ENCODE data around the gene CUBN. TPM values are rescaled to one million over a fixed set of nuclear protein-coding genes. Genes with fewer than 3 reads are reported as not detected.

Gene CUBN
- polyA plus RNA-seq, 1 donor, result 73.9 TPM

GRCh38 chr10:17075533-17076359, 53.9 kb downstream of the CUBN start:
- H3K27me3 ChIP-seq (ENCODE audit: control insufficient read depth, insufficient read depth, low read length), result no peaks in the 10 kb centered on the region
- H3K36me3 ChIP-seq (ENCODE audit: control insufficient read depth, insufficient read depth, low read length), result peaks cover 13% of the 10 kb centered on the region
- H3K27ac ChIP-seq (ENCODE audit: low read length), result no peak overlapping the region
- DNase-seq, result no peak
- no peaks in the 10 kb centered on the region for H3K4me1 ChIP-seq (ENCODE audit: control insufficient read depth, insufficient read depth, low read length)
- no peak overlapping the region for H3K4me3 ChIP-seq (ENCODE audit: low read length)
- no peaks in the 10 kb centered on the region for H3K9me3 ChIP-seq (ENCODE audit: control insufficient read depth, low read depth, low read length)
- WGBS (ENCODE audit: insufficient coverage, low lambda C conversion rate), result no CpG with 5 or more reads among the region's 2 CpGs

DNA sequence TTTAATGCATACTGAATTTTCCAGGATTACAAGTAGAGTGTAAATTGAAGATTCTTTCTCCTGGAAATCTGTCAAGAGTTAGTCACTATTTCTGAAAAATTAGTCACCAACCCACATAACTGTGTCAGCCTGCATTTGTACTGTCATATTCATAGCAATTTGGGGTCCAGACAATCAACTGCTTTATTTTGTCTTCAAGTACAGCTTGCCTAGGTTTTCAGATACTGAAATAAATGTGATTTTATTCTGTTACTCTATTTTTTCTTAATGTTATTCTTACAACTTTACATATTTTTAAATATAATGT, 55.1 kb downstream of the CUBN start:
- no peak for DNase-seq
- peaks cover 12% of the 10 kb centered on the region for H3K36me3 ChIP-seq (ENCODE audit: control insufficient read depth, insufficient read depth, low read length)
- no peaks in the 10 kb centered on the region for H3K4me1 ChIP-seq (ENCODE audit: control insufficient read depth, insufficient read depth, low read length)
- no peak overlapping the region for H3K4me3 ChIP-seq (ENCODE audit: low read length)
- H3K9me3 ChIP-seq (ENCODE audit: control insufficient read depth, low read depth, low read length), result no peaks in the 10 kb centered on the region
- no peak overlapping the region for H3K27ac ChIP-seq (ENCODE audit: low read length)
- no peaks in the 10 kb centered on the region for H3K27me3 ChIP-seq (ENCODE audit: control insufficient read depth, insufficient read depth, low read length)

- Histone ChIP-seq H3K27me3 (ENCODE audit: control insufficient read depth, insufficient read depth, low read length) (no peaks in the 10 kb centered on the region), H3K36me3 (ENCODE audit: control insufficient read depth, insufficient read depth, low read length) (peaks cover 15% of the 10 kb centered on the region), H3K9me3 (ENCODE audit: control insufficient read depth, low read depth, low read length) (no peaks in the 10 kb centered on the region), H3K4me1 (ENCODE audit: control insufficient read depth, insufficient read depth, low read length) (no peaks in the 10 kb centered on the region), H3K4me3 (ENCODE audit: low read length) (no peak overlapping the region), H3K27ac (ENCODE audit: low read length) (no peak overlapping the region)
- WGBS (ENCODE audit: insufficient coverage, low lambda C conversion rate), result no CpG with 5 or more reads among the region's 12 CpGs
- no peak for DNase-seq
These were observed 55.7 kb downstream of the CUBN start for GRCh38 chr10:17073725-17074540.

DNA sequence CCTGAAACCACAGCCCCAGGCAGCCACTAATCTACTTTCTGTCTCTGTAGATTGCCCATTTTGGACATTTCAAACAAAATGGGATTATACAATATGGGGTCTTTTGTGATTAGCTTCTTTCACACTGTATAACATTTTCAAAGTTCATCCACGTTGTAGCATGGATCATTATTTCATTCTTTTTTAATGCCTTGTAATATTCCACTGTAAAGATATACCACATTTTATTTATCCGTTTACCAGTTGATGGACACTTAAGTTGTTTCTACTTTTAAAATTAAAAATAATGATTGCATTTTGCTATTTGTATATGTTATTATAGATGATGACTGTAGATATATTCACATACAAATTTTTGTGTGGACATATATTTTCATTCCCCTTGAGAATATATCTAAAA, 60.7 kb downstream of the CUBN start:
- Histone ChIP-seq H3K27me3 (ENCODE audit: control insufficient read depth, insufficient read depth, low read length) (no peaks in the 10 kb centered on the region), H3K36me3 (ENCODE audit: control insufficient read depth, insufficient read depth, low read length) (peaks cover 15% of the 10 kb centered on the region), H3K9me3 (ENCODE audit: control insufficient read depth, low read depth, low read length) (no peaks in the 10 kb centered on the region), H3K4me3 (ENCODE audit: low read length) (no peak overlapping the region), H3K27ac (ENCODE audit: low read length) (no peak overlapping the region), H3K4me1 (ENCODE audit: control insufficient read depth, insufficient read depth, low read length) (no peaks in the 10 kb centered on the region)
- 100% methylated on average over 2 of the region's 2 CpGs for WGBS (ENCODE audit: insufficient coverage, low lambda C conversion rate)
- DNase-seq, result no peak

DNA sequence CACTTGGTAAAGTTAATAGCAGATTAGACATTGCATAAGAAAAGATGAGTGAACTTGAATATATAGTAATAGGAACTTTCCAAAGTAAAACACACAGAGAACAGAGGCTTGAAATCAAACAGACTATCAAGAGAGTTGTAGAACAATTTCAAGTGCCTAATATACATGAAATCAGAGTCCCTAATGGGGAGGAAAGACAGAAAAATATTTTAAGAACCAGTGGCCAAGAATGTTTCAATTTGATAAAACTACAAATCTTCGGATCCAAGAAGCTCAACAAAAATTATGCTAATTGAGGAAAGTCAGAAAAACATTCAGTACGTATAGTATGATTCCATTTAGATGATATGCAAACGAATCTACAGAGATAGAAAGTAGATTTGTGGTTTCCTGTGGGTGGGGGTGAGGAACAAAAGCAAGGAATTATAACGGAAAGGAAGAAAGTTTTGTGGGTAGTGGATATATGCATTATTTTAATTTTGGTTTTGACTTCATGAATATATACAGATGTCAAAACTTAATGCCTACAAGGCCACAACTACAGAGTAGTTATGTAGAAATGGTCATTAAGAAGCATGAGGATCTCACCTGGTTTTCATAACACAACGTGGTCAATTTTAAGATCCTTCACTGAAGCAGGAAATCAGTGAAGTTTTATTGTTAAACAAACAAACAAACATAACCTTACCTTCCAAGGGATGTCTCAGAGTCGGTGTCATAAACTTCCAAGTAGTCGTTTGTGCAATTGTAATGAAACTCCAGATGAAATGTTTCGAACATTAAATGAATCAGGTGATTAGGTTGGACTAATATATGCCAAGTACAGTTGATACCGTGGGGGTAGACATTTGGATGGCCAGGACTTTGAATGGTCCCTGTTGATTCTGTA, 62.0 kb downstream of the CUBN start:
- Histone ChIP-seq H3K27me3 (ENCODE audit: control insufficient read depth, insufficient read depth, low read length) (no peaks in the 10 kb centered on the region), H3K9me3 (ENCODE audit: control insufficient read depth, low read depth, low read length) (no peaks in the 10 kb centered on the region), H3K4me1 (ENCODE audit: control insufficient read depth, insufficient read depth, low read length) (no peaks in the 10 kb centered on the region), H3K27ac (ENCODE audit: low read length) (no peak overlapping the region), H3K36me3 (ENCODE audit: control insufficient read depth, insufficient read depth, low read length) (peaks cover 21% of the 10 kb centered on the region), H3K4me3 (ENCODE audit: low read length) (no peak overlapping the region)
- 62% methylated on average over 5 of the region's 9 CpGs for WGBS (ENCODE audit: insufficient coverage, low lambda C conversion rate)
- DNase-seq, result no peak

DNA sequence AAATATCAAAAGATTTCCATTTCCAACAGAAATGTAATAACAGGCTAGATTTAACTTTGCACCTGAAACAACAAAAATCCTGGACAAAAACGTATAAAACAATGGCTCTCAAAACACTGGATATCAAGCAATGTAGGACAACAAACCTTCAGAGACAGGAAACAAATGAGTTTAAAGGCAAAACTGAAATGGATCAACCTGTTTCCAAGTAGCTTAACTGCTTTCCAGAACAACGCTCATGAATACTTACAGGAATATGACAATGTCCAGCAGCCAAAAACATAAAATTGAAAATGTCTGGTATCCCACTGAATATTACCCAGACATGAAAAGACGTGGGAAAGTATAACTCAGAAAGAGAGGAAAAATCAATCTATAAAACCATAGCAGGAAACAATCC, 62.8 kb downstream of the CUBN start:
- Histone ChIP-seq H3K27ac (ENCODE audit: low read length) (no peak overlapping the region), H3K4me1 (ENCODE audit: control insufficient read depth, insufficient read depth, low read length) (no peaks in the 10 kb centered on the region), H3K27me3 (ENCODE audit: control insufficient read depth, insufficient read depth, low read length) (no peaks in the 10 kb centered on the region), H3K9me3 (ENCODE audit: control insufficient read depth, low read depth, low read length) (no peaks in the 10 kb centered on the region), H3K36me3 (ENCODE audit: control insufficient read depth, insufficient read depth, low read length) (peaks cover 21% of the 10 kb centered on the region), H3K4me3 (ENCODE audit: low read length) (no peak overlapping the region)
- no peak for DNase-seq
- 100% methylated on average over 1 of the region's 3 CpGs for WGBS (ENCODE audit: insufficient coverage, low lambda C conversion rate)

DNA sequence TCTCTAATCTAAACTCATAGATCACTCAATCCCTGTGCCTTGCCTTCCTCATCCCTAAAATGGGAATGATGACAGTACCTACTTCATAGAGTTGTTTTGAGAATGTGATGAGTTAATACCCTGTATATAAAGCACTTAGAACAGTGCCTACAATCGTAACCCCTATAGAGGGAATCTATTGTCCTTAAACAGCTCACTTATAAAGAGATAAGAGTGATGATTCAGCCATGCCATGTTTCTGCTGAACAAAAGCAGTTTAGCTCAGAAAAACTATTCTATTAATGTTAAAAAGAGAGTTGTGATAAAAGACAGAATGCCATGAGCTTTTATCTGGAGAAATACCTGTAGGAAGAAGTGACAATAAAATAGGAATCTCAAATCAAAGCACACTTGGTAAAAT, 63.6 kb downstream of the CUBN start:
- no peaks in the 10 kb centered on the region for H3K9me3 ChIP-seq (ENCODE audit: control insufficient read depth, low read depth, low read length)
- peaks cover 18% of the 10 kb centered on the region for H3K36me3 ChIP-seq (ENCODE audit: control insufficient read depth, insufficient read depth, low read length)
- H3K4me1 ChIP-seq (ENCODE audit: control insufficient read depth, insufficient read depth, low read length), result no peaks in the 10 kb centered on the region
- H3K27ac ChIP-seq (ENCODE audit: low read length), result no peak overlapping the region
- DNase-seq, result no peak
- no CpG with 5 or more reads among the region's 1 CpG for WGBS (ENCODE audit: insufficient coverage, low lambda C conversion rate)
- no peaks in the 10 kb centered on the region for H3K27me3 ChIP-seq (ENCODE audit: control insufficient read depth, insufficient read depth, low read length)
- no peak overlapping the region for H3K4me3 ChIP-seq (ENCODE audit: low read length)

DNA sequence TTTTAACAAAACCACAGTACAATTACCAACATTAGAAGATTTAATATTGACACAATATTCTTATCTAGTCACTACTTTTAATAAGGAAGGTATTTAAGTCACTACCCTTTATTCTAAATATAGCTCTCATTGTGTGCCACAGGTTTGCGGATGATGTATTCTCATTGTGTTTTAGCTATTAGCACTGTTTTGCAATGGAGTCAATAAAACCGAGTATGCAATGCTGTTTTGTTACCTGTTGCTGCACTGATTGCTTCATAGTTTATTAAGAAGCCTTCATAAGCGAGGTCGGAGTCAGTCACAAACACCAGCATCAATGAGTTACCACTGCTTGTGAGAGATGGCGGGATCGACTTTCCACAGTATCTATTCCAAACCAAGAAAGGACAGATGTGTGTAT, 64.3 kb downstream of the CUBN start:
- no peaks in the 10 kb centered on the region for H3K27me3 ChIP-seq (ENCODE audit: control insufficient read depth, insufficient read depth, low read length)
- no peaks in the 10 kb centered on the region for H3K9me3 ChIP-seq (ENCODE audit: control insufficient read depth, low read depth, low read length)
- DNase-seq, result no peak
- H3K4me3 ChIP-seq (ENCODE audit: low read length), result no peak overlapping the region
- no peaks in the 10 kb centered on the region for H3K4me1 ChIP-seq (ENCODE audit: control insufficient read depth, insufficient read depth, low read length)
- peaks cover 18% of the 10 kb centered on the region for H3K36me3 ChIP-seq (ENCODE audit: control insufficient read depth, insufficient read depth, low read length)
- no CpG with 5 or more reads among the region's 6 CpGs for WGBS (ENCODE audit: insufficient coverage, low lambda C conversion rate)
- no peak overlapping the region for H3K27ac ChIP-seq (ENCODE audit: low read length)

DNA sequence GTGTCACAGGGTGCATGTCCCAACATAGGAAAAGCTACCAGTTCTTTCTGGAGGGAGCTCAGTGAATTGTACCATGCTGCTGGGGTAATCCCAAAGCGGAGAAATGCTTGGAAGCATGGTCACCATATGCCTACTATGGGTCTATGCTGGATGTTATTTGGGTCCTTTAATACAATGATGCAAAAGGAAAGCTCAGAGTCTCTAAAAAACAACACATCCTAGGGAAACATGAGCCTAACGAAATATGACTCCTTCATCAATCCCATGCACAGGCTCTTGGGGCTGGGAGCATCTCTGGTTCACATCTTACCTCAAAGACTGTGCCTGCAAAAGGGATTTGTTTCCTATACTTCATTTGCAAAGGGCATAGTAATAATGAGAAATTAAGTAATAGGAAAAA, 65.2 kb downstream of the CUBN start:
- Histone ChIP-seq H3K27ac (ENCODE audit: low read length) (no peak overlapping the region), H3K4me3 (ENCODE audit: low read length) (no peak overlapping the region), H3K9me3 (ENCODE audit: control insufficient read depth, low read depth, low read length) (no peaks in the 10 kb centered on the region), H3K4me1 (ENCODE audit: control insufficient read depth, insufficient read depth, low read length) (no peaks in the 10 kb centered on the region), H3K27me3 (ENCODE audit: control insufficient read depth, insufficient read depth, low read length) (no peaks in the 10 kb centered on the region), H3K36me3 (ENCODE audit: control insufficient read depth, insufficient read depth, low read length) (peaks cover 16% of the 10 kb centered on the region)
- no CpG with 5 or more reads among the region's 2 CpGs for WGBS (ENCODE audit: insufficient coverage, low lambda C conversion rate)
- DNase-seq, result no peak

- no peak for DNase-seq
- Histone ChIP-seq H3K27me3 (ENCODE audit: control insufficient read depth, insufficient read depth, low read length) (no peaks in the 10 kb centered on the region), H3K4me1 (ENCODE audit: control insufficient read depth, insufficient read depth, low read length) (no peaks in the 10 kb centered on the region), H3K27ac (ENCODE audit: low read length) (peak overlapping the region; percentile 1), H3K9me3 (ENCODE audit: control insufficient read depth, low read depth, low read length) (no peaks in the 10 kb centered on the region), H3K36me3 (ENCODE audit: control insufficient read depth, insufficient read depth, low read length) (peaks cover 13% of the 10 kb centered on the region), H3K4me3 (ENCODE audit: low read length) (no peak overlapping the region)
- WGBS (ENCODE audit: insufficient coverage, low lambda C conversion rate), result 63% methylated on average over 2 of the region's 6 CpGs
These were observed 66.6 kb downstream of the CUBN start for GRCh38 chr10:17062955-17063484.

Data from large intestine (tissue), 3 donors.